ENCODE data around the gene PLCH1.
A peak's percentile ranks its signal among the peaks of the same experiment; 100 is the strongest.

PLCH1 gene

GRCh38 chr3:155747946-155748290 is 3.0 kb upstream of the PLCH1 start:
- WGBS (ENCODE audit: extremely low coverage, insufficient coverage, low lambda C conversion rate), result no CpG with 5 or more reads among the region's 3 CpGs
- Histone ChIP-seq H3K18ac (ENCODE audit: low read length) (no peak overlapping the region), H2BK120ac (ENCODE audit: low read depth, low read length) (no peak overlapping the region), H3K27me3 (ENCODE audit: insufficient read depth, low read length, poor library complexity) (no peaks in the 10 kb centered on the region), H3K36me3 (ENCODE audit: control insufficient read depth, insufficient read depth, low read length) (no peaks in the 10 kb centered on the region), H3K23ac (ENCODE audit: low read length) (no peak overlapping the region), H3K56ac (ENCODE audit: low read length) (peak overlapping the region; percentile 37), H3K4me3 (ENCODE audit: low read length) (no peak overlapping the region), H3K4me1 (ENCODE audit: control insufficient read depth, low read depth, low read length) (peaks cover 10% of the 10 kb centered on the region), H3K4me2 (ENCODE audit: low read length) (no peak overlapping the region), H2BK5ac (ENCODE audit: low read length) (no peak overlapping the region), H3K79me2 (ENCODE audit: control insufficient read depth, insufficient read depth, low read length) (no peaks in the 10 kb centered on the region), H2BK15ac (replicated peaks; ENCODE audit: low read depth) (no peak overlapping the region), H4K8ac (ENCODE audit: low read depth, low read length) (no peak overlapping the region), H3K79me1 (ENCODE audit: low read length) (no peaks in the 10 kb centered on the region), H2AK5ac (ENCODE audit: low read length) (no peak overlapping the region), H3K4ac (ENCODE audit: low read depth, low read length) (no peak overlapping the region), H3K27ac (ENCODE audit: low read depth, low read length) (no peak overlapping the region), H3K9ac (ENCODE audit: low read length) (no peak overlapping the region), H4K5ac (ENCODE audit: low read length) (no peak overlapping the region)
- no peak for DNase-seq

GRCh38 chr3:155747286-155747945 is 2.5 kb upstream of the PLCH1 start:
- no peak overlapping the region for H3K9ac ChIP-seq (ENCODE audit: low read length)
- no peak overlapping the region for H3K4me2 ChIP-seq (ENCODE audit: low read length)
- no peak overlapping the region for H3K4me3 ChIP-seq (ENCODE audit: low read length)
- H3K79me1 ChIP-seq (ENCODE audit: low read length), result peaks cover under 1% of the 10 kb centered on the region
- no peak overlapping the region for H3K4ac ChIP-seq (ENCODE audit: low read depth, low read length)
- H3K56ac ChIP-seq (ENCODE audit: low read length), result peak overlapping the region; percentile 37
- H3K4me1 ChIP-seq (ENCODE audit: control insufficient read depth, low read depth, low read length), result peaks cover 10% of the 10 kb centered on the region
- no peak overlapping the region for H2BK15ac ChIP-seq (replicated peaks; ENCODE audit: low read depth)
- H2AK5ac ChIP-seq (ENCODE audit: low read length), result no peak overlapping the region
- H2BK120ac ChIP-seq (ENCODE audit: low read depth, low read length), result no peak overlapping the region
- no peak for DNase-seq
- no peaks in the 10 kb centered on the region for H3K36me3 ChIP-seq (ENCODE audit: control insufficient read depth, insufficient read depth, low read length)
- H4K8ac ChIP-seq (ENCODE audit: low read depth, low read length), result no peak overlapping the region
- H3K27me3 ChIP-seq (ENCODE audit: insufficient read depth, low read length, poor library complexity), result no peaks in the 10 kb centered on the region
- no peak overlapping the region for H3K27ac ChIP-seq (ENCODE audit: low read depth, low read length)
- no peak overlapping the region for H2BK5ac ChIP-seq (ENCODE audit: low read length)
- H3K18ac ChIP-seq (ENCODE audit: low read length), result no peak overlapping the region
- H4K5ac ChIP-seq (ENCODE audit: low read length), result no peak overlapping the region
- no peaks in the 10 kb centered on the region for H3K79me2 ChIP-seq (ENCODE audit: control insufficient read depth, insufficient read depth, low read length)
- no CpG with 5 or more reads among the region's 2 CpGs for whole genome bisulfite sequencing (ENCODE audit: extremely low coverage, insufficient coverage, low lambda C conversion rate)
- H3K23ac ChIP-seq (ENCODE audit: low read length), result no peak overlapping the region

GRCh38 chr3:155746703-155747102 is 1.8 kb upstream of the PLCH1 start:
- no CpG with 5 or more reads among the region's 1 CpG for WGBS (ENCODE audit: extremely low coverage, insufficient coverage, low lambda C conversion rate)
- H3K27ac ChIP-seq (ENCODE audit: low read depth, low read length), result no peak overlapping the region
- no peak overlapping the region for H2BK120ac ChIP-seq (ENCODE audit: low read depth, low read length)
- no peak overlapping the region for H3K9ac ChIP-seq (ENCODE audit: low read length)
- H3K79me1 ChIP-seq (ENCODE audit: low read length), result peaks cover 1% of the 10 kb centered on the region
- H3K36me3 ChIP-seq (ENCODE audit: control insufficient read depth, insufficient read depth, low read length), result no peaks in the 10 kb centered on the region
- no peak overlapping the region for H3K4me2 ChIP-seq (ENCODE audit: low read length)
- H3K23ac ChIP-seq (ENCODE audit: low read length), result no peak overlapping the region
- H3K27me3 ChIP-seq (ENCODE audit: insufficient read depth, low read length, poor library complexity), result no peaks in the 10 kb centered on the region
- no peak for DNase-seq
- no peak overlapping the region for H2BK15ac ChIP-seq (replicated peaks; ENCODE audit: low read depth)
- no peaks in the 10 kb centered on the region for H3K79me2 ChIP-seq (ENCODE audit: control insufficient read depth, insufficient read depth, low read length)
- H4K5ac ChIP-seq (ENCODE audit: low read length), result no peak overlapping the region
- no peak overlapping the region for H3K18ac ChIP-seq (ENCODE audit: low read length)
- no peak overlapping the region for H2BK5ac ChIP-seq (ENCODE audit: low read length)
- no peak overlapping the region for H3K4ac ChIP-seq (ENCODE audit: low read depth, low read length)
- H2AK5ac ChIP-seq (ENCODE audit: low read length), result no peak overlapping the region
- H3K4me1 ChIP-seq (ENCODE audit: control insufficient read depth, low read depth, low read length), result peaks cover 10% of the 10 kb centered on the region
- H4K8ac ChIP-seq (ENCODE audit: low read depth, low read length), result no peak overlapping the region
- H3K56ac ChIP-seq (ENCODE audit: low read length), result no peak overlapping the region
- H3K4me3 ChIP-seq (ENCODE audit: low read length), result no peak overlapping the region

DNA sequence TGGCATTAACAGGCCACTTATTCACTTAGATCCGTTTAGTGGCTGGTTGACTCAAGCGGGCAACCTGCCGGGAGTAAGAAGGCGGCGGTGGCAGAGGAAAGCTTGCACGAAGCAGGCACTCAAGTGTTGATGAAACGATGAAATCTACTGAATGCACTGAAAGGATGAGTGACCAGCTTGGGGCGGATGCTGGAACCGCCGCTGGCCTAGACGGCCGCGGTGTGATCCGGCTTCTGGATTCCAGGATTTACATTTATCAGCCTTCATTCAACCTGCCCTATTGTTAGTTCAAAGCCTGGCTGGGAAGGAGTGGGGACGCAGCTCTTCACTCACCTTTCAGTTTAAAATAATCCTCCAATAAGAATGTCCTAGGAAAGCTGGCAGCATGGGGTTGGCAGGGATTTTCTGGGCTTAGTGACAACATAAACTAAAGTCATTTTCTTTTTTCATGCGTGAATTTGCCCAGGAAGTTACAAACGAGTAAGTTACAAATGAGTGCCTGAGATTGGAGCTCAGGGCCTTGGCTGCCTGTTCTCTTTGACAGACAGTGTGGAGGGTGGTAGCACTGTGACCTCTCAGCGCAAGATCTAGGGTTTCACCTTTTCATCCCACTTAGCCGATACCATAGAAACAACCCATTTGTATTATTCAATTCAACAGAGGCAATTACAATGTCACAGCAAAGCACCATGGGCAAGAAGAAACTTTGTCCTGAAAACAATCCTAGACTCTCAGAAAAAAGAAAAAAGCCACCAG is 1.1 kb upstream of the PLCH1 start:
- H2BK120ac ChIP-seq (ENCODE audit: low read depth, low read length), result no peak overlapping the region
- no peaks in the 10 kb centered on the region for H3K27me3 ChIP-seq (ENCODE audit: insufficient read depth, low read length, poor library complexity)
- peak overlapping the region; percentile 42 for H3K9ac ChIP-seq (ENCODE audit: low read length)
- H2BK15ac ChIP-seq (replicated peaks; ENCODE audit: low read depth), result no peak overlapping the region
- peaks cover 10% of the 10 kb centered on the region for H3K4me1 ChIP-seq (ENCODE audit: control insufficient read depth, low read depth, low read length)
- H4K5ac ChIP-seq (ENCODE audit: low read length), result no peak overlapping the region
- H4K8ac ChIP-seq (ENCODE audit: low read depth, low read length), result no peak overlapping the region
- H3K18ac ChIP-seq (ENCODE audit: low read length), result no peak overlapping the region
- no peak overlapping the region for H3K27ac ChIP-seq (ENCODE audit: low read depth, low read length)
- H2AK5ac ChIP-seq (ENCODE audit: low read length), result no peak overlapping the region
- no peak overlapping the region for H3K4ac ChIP-seq (ENCODE audit: low read depth, low read length)
- DNase-seq, result peak; percentile 89
- peaks cover 1% of the 10 kb centered on the region for H3K79me1 ChIP-seq (ENCODE audit: low read length)
- no peak overlapping the region for H2BK5ac ChIP-seq (ENCODE audit: low read length)
- no peaks in the 10 kb centered on the region for H3K36me3 ChIP-seq (ENCODE audit: control insufficient read depth, insufficient read depth, low read length)
- peak overlapping the region; percentile 65 for H3K56ac ChIP-seq (ENCODE audit: low read length)
- H3K4me2 ChIP-seq (ENCODE audit: low read length), result peak overlapping the region; percentile 53
- H3K23ac ChIP-seq (ENCODE audit: low read length), result no peak overlapping the region
- H3K79me2 ChIP-seq (ENCODE audit: control insufficient read depth, insufficient read depth, low read length), result no peaks in the 10 kb centered on the region
- WGBS (ENCODE audit: extremely low coverage, insufficient coverage, low lambda C conversion rate), result no CpG with 5 or more reads among the region's 19 CpGs
- H3K4me3 ChIP-seq (ENCODE audit: low read length), result no peak overlapping the region

- Histone ChIP-seq H3K4ac (ENCODE audit: low read depth, low read length) (no peak overlapping the region), H3K9ac (ENCODE audit: low read length) (peak overlapping the region; percentile 88), H3K27ac (ENCODE audit: low read depth, low read length) (no peak overlapping the region), H3K79me2 (ENCODE audit: control insufficient read depth, insufficient read depth, low read length) (no peaks in the 10 kb centered on the region), H3K36me3 (ENCODE audit: control insufficient read depth, insufficient read depth, low read length) (no peaks in the 10 kb centered on the region), H4K8ac (ENCODE audit: low read depth, low read length) (no peak overlapping the region), H3K4me2 (ENCODE audit: low read length) (peak overlapping the region; percentile 79), H2AK5ac (ENCODE audit: low read length) (no peak overlapping the region), H2BK5ac (ENCODE audit: low read length) (no peak overlapping the region), H3K23ac (ENCODE audit: low read length) (peak overlapping the region; percentile 75), H3K18ac (ENCODE audit: low read length) (peak overlapping the region; percentile 55), H3K79me1 (ENCODE audit: low read length) (peaks cover 1% of the 10 kb centered on the region), H4K5ac (ENCODE audit: low read length) (no peak overlapping the region), H3K27me3 (ENCODE audit: insufficient read depth, low read length, poor library complexity) (no peaks in the 10 kb centered on the region), H3K56ac (ENCODE audit: low read length) (peak overlapping the region; percentile 94), H2BK15ac (replicated peaks; ENCODE audit: low read depth) (no peak overlapping the region), H3K4me1 (ENCODE audit: control insufficient read depth, low read depth, low read length) (peaks cover 10% of the 10 kb centered on the region), H3K4me3 (ENCODE audit: low read length) (peak overlapping the region; percentile 89), H2BK120ac (ENCODE audit: low read depth, low read length) (no peak overlapping the region)
- no CpG with 5 or more reads among the region's 48 CpGs for WGBS (ENCODE audit: extremely low coverage, insufficient coverage, low lambda C conversion rate)
- peak; percentile 81 for DNase-seq
These were observed 753 bp downstream of the PLCH1 start for GRCh38 chr3:155744010-155744625.
